ENCODE data around the gene JAKMIP3.

- TF ChIP-seq POLR2A (IDR thresholded peaks at IDR 0.05): no peak
- no peak for TF ChIP-seq CTCF (IDR thresholded peaks at IDR 0.05)
Measured at GRCh38 chr10:132068431-132069121, 2.8 kb downstream of the JAKMIP3 start.
